GM19099 (cell line): ENCODE measurements around the gene DRD2.

Source experiments
- POLR2A ChIP-seq: IDR thresholded peaks from 3 replicates; pipeline ENCODE4 v1.6.1; 2011; ENCODE audit warnings: low read depth; ENCODE audit not compliant: insufficient read length; ENCODE audit errors: extremely low read depth

The DRD2 gene

GRCh38 chr11:113475160-113475761 lies at the start of gene DRD2:
Gene DRD2 (minus strand): TSS chr11:113475398. CDS start chr11:113424651, 50,747 bp downstream.
- TF ChIP-seq POLR2A = no peak

- TF ChIP-seq POLR2A = no peak
These were observed 46.7 kb upstream of the DRD2 start for GRCh38 chr11:113521737-113522517.

- TF ChIP-seq POLR2A = no peak
These were observed 44.9 kb upstream of the DRD2 start for GRCh38 chr11:113519989-113520613.

- TF ChIP-seq POLR2A = no peak
These were observed 43.7 kb upstream of the DRD2 start for GRCh38 chr11:113518716-113519495.

GRCh38 chr11:113517361-113517760 lies 42.2 kb upstream of the DRD2 start:
- TF ChIP-seq POLR2A = no peak

GRCh38 chr11:113514856-113515255 lies 39.7 kb upstream of the DRD2 start:
- TF ChIP-seq POLR2A = no peak

- no peak for TF ChIP-seq POLR2A
These were observed 32.1 kb upstream of the DRD2 start for GRCh38 chr11:113507341-113507740.

GRCh38 chr11:113506893-113507292 lies 31.7 kb upstream of the DRD2 start:
- no peak for TF ChIP-seq POLR2A

- TF ChIP-seq POLR2A = no peak
These were observed 31.3 kb upstream of the DRD2 start for GRCh38 chr11:113506461-113506860.

- TF ChIP-seq POLR2A = no peak
These were observed 30.6 kb upstream of the DRD2 start for GRCh38 chr11:113505541-113506375.

GRCh38 chr11:113505046-113505445 lies 29.8 kb upstream of the DRD2 start:
- no peak for TF ChIP-seq POLR2A

GRCh38 chr11:113504586-113504985 lies 29.4 kb upstream of the DRD2 start:
- no peak for TF ChIP-seq POLR2A

- no peak for TF ChIP-seq POLR2A
These were observed 28.9 kb upstream of the DRD2 start for GRCh38 chr11:113504071-113504470.
